LNCAP (cell line): ENCODE results near the gene C1orf35.

ENCODE experiments used
- CTCF ChIP-seq: fragments of 450-650 bp; IDR thresholded peaks from 2 replicates; pipeline ENCODE4 v1.5.1; 2017; ENCODE audit warnings: mild to moderate bottlenecking

C1orf35 gene

DNA sequence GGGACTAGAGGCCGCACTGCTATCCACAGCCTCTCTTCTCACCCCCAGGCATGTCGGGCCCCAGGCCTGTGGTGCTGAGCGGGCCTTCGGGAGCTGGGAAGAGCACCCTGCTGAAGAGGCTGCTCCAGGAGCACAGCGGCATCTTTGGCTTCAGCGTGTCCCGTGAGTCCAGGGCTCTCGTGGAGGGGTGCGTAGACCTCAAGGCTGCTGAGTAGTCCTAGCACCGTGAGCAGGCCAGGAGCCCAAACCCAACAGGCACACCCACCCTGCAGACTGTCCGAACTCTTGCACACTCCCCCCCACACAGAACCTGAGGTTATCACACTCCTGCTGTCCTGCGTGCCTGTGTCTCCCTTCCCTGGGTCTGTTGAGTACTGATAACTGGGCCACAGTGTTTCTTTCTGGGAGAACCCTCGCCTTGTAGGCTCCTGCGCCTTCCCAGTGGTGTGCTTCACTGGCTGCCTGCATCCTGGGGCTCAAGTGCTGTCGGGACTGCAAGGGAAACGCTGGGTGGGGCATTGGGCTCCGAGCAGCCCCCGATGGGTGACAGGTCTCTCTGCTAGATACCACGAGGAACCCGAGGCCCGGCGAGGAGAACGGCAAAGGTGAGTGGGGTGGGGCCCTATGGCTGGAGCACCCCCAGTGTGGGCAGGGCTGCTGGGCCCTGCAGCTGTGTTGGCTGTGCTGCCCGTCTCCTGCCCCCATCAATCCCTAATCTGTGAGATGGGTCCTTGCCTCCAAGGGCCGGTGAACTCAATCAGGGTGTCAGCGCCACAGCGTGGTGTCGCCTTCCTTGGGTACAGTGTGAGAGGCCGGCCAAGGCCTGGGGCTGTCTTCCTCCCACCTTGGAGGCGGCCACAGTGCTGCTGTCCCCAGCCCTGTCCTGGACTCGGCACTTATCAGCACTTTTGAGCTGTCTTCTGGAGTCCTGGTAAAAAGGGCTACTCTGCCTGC lies 42.6 kb upstream of the C1orf35 start:
- no peak for TF ChIP-seq CTCF

DNA sequence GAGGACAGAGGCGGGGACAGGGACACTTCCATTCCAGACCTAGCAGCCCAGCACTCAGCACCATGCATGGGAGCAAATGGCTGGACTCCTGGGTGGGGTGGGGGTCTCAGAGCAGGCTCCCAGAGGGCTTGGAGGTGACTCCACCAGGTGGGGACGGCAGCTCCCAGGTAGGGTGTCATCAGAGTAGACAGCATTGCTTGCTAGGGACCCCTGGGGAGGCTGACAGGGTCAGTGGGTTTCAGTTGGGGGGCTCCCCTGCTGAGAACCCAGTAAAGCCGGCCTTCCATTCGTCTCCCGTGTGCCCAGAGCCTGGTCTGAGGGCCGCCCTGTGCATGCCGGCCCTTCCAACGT lies 41.8 kb upstream of the C1orf35 start:
- no peak for TF ChIP-seq CTCF

DNA sequence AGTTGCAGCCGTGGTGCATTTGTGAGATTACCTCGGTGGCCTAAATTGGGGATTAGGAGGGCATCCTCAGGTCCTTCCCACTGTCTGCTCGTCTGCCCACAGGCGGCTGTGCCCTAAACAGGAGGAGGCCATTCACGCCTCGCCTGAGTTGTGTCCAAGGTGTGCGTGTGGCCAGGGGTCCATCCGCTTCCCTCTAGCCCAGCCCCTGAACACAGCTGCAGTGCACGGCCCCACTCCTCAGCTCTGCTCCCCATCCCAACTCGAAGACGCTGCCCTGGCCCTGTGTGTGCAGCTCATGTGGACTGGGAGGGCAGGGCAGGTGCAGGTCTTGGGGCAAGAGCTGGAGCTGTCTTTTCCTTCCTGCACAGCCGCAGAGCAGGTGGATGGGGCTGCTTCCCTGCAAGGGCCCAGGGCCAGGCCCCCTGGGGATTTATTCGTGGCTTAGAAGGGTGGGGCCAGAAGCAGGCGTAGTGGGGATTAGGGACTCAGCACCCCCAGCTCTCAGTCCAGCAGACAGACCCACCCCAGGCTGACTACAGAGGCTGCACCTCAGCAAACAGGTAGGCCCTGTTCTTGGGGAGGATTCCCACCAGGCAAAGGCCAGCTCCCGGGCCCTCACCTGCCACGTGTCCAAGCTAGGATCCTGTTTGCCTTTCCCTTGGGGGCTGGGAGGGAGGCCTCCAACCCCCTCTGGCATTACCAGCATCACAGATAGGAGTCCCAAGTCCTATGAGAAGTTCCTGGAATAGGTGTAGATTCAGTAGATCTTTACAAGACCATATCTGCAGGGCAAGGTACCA lies 41.3 kb upstream of the C1orf35 start:
- no peak for TF ChIP-seq CTCF

- TF ChIP-seq CTCF = no peak
Measured at GRCh38 chr1:228143480-228144192, 40.5 kb upstream of the C1orf35 start.

GRCh38 chr1:228142701-228143136 lies 39.6 kb upstream of the C1orf35 start:
- TF ChIP-seq CTCF = no peak

DNA sequence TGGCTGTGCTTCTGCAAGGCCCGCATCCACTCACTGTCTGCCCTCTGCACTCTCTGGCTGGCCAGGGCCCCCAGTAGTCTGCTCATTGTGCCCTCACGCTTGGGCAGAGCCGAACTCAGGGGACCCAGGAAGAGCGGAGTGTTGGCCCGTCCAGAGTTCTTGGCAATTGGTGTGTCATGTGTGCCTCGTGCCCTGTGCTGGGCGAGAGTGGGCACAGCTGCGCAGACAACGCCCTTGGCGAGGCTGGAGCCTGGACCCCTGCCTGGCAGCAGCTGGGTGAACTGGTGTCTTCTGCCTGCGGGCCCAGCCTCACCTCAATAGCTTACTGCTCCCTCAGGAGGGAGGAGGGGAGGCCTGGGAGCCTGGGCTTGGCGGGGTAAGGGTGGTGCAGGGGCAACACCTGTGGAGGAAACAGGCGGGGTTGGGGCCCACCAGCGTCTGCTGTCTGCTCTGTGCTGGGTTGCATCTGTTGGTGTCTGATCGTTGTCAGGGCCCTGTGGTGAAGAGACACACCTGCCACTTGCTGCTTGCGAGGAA lies 39.1 kb upstream of the C1orf35 start:
- TF ChIP-seq CTCF = no peak
